Stimulated activated CD4-positive, alpha-beta T cell treated with anti-CD3 and anti-CD28 coated beads, Interleukin-4, amount 100 ng/mL, for 4 hours (primary cell): ENCODE measurements around the gene DDX39B.
"Not testable (repeated sequence)": the region's sequence is repeated elsewhere in the genome, so short reads cannot be mapped to it uniquely, and the experiment has no call there.

Source experiments
- DNase-seq, 2 experiments: peaks; one replicate each; pipeline ENCODE4 v3.0.0-alpha.2; 2020

The DDX39B gene

GRCh38 chr6:31541658-31542521 lies at the start of gene DDX39B:
Gene DDX39B (minus strand): TSS chr6:31542003. CDS start chr6:31540532, 1,471 bp downstream.
- DNase-seq: peak; percentile 88 to 94

DNA sequence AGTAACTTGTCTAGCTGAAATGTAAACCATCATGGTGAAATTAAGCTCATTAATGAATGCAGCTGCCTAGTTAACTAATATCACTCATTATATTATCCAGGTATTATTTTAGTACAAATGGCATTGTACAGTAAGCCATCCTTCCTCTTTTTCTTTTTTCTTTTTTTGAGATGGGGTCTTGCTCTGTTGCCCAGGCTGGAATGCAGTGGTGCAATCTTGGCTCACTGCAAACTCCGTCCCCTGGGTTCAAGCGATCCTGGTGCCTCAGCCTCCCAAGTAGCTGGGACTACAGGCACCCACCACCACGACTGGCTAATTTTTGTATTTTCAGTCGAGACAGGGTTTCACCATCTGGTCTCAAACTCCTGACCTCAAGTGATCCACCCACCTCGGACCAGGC lies 48.9 kb upstream of the DDX39B start:
- not testable (repeated sequence) for DNase-seq

GRCh38 chr6:31588871-31589650 lies 47.3 kb upstream of the DDX39B start:
- no peak for DNase-seq

DNA sequence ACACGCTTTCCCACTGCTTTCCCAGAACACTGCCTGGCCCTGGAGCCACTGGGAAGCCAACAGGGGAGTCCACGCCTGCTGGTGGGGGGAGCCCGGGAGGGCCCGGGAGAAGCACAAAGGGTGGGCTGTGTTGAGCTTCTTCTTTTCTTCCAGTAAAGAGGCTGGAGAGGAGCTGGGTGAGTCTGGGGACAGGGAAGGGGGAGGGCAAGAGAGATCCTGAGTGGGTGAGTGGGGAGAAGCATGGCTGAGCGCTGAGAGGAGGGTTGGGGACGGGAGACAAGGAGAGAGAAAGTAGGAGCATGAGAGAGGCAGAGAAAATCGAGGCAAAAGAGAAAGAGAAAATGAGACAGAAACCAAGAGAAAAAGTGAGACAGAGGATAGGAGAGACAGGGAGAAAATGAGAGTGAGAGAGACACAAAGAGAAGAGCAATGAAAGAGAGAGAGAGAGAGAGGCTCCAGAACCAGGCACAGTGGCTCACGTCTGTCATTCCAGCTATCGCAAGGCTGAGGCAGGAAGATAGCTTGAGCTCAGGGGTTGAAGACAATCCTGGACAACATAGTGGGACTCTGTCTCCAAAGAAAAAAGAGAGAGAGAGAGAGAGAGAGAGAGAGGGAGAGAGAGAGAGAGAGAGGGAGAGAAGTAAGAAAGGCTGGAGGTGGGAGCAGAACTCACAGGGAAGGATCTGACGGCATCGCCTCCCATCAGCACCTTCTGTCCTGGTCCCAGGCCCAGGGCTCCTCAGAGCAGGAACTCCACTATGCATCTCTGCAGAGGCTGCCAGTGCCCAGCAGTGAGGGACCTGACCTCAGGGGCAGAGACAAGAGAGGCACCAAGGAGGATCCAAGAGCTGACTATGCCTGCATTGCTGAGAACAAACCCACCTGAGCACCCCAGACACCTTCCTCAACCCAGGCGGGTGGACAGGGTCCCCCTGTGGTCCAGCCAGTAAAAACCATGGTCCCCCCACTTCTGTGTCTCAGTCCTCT lies 46.3 kb upstream of the DDX39B start:
- no peak for DNase-seq

DNA sequence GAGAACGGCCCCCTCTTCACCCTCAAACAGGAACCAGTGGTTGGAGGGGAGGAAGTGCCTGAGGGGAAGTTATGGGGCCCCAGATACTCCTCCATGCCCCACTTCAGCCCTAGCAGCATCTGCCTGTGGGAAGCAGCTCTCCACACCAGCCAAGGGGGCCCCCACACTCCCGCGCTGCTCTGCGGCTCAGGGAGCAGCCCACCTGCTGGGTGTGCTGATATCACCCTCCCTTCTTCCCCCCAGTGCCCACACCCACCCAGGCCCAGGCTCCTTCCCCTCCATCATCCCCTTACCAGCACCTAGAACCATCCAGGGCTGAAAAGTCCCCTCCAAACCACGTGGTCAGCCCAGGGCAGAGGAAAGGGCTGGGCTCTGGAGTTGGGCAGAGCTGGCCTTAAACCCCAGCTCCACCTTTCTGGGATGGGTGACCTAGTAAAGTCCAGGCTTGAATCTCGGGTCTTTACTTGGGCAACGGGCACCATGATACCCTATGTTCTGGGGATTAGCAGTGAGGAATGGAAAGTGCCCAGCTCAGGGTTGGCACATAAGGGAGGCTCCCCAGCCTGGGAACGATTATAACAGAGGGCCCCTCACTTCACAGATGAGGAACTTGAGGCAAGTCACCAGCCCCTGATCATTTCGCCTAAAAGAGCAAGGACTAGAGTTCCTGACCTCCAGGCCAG lies 44.9 kb upstream of the DDX39B start:
- no peak for DNase-seq

GRCh38 chr6:31586008-31586407 lies 44.2 kb upstream of the DDX39B start, which contains the start of gene LST1:
Gene LST1 (plus strand): TSS chr6:31586277. CDS start chr6:31587300, 1,023 bp downstream.
- no peak for DNase-seq

GRCh38 chr6:31585491-31585890 lies 43.7 kb upstream of the DDX39B start:
- peak in 1 of 2 experiments; percentile 40 for DNase-seq

GRCh38 chr6:31582230-31582643 lies 40.4 kb upstream of the DDX39B start, which contains the start of gene LTB:
Gene LTB (minus strand): TSS chr6:31582424. CDS start chr6:31582417, 7 bp downstream.
- peak; percentile 53 to 72 for DNase-seq

- DNase-seq: no peak
Measured at GRCh38 chr6:31581434-31582229, 39.8 kb upstream of the DDX39B start.

DNA sequence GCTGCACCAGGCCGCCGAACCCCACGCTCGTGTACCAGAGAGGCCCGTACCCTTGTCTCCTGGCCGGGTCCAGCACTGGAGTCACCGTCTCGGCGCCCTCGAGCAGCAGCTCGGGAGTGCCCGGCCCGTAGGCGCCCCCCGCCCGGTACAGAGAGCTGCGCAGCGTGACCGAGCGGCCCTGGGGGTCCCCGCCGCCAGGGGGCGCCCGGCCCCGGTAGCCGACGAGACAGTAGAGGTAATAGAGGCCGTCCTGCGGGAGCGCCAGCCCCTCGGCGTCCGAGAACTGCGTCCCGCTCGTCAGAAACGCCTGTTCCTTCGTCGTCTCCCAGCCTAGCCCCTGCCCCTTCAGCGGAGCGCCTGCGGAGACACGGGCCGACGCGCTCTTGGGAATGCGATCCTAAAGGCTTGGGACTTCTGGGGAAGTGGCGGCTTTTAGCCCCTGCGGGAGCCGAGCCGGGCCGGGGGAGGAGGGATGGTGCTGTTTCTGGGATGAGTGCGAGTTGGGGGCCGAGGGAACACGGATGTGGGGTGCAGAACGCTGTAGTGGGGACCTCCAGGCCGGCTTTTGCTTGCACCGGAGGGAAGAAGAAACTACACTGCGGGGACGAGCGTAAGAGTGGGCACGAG lies 39.1 kb upstream of the DDX39B start:
- peak; percentile 84 to 92 for DNase-seq

GRCh38 chr6:31580438-31580740 lies 38.6 kb upstream of the DDX39B start:
- DNase-seq: no peak

GRCh38 chr6:31579546-31580437 lies 38.0 kb upstream of the DDX39B start:
- DNase-seq: peak; percentile 42 to 47

DNA sequence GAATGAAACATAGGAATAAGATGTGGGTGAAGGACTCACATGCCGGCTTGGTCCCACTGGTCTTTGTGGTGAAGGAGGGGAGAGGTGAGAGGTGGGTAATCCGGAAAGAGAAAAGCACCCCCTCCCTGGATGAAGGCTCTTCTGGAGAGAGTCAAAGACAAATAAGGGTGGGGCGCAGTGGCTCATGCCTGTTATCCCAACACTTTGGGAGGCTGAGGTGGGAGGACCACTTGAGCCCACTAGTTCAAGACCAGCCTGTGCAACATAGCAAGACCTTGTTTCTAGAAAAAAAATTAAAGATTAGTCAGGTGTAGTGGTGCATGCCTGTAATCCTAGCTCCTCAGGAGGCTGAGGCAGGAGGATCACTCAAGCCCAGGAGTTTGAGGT lies 37.3 kb upstream of the DDX39B start:
- DNase-seq: peak; percentile 43

- DNase-seq: peak; percentile 41 to 55
Measured at GRCh38 chr6:31578184-31579118, 36.6 kb upstream of the DDX39B start.

GRCh38 chr6:31577579-31577966 lies 35.8 kb upstream of the DDX39B start:
- no peak for DNase-seq

GRCh38 chr6:31576897-31577578 lies 35.2 kb upstream of the DDX39B start:
- peak; percentile 42 to 54 for DNase-seq

DNA sequence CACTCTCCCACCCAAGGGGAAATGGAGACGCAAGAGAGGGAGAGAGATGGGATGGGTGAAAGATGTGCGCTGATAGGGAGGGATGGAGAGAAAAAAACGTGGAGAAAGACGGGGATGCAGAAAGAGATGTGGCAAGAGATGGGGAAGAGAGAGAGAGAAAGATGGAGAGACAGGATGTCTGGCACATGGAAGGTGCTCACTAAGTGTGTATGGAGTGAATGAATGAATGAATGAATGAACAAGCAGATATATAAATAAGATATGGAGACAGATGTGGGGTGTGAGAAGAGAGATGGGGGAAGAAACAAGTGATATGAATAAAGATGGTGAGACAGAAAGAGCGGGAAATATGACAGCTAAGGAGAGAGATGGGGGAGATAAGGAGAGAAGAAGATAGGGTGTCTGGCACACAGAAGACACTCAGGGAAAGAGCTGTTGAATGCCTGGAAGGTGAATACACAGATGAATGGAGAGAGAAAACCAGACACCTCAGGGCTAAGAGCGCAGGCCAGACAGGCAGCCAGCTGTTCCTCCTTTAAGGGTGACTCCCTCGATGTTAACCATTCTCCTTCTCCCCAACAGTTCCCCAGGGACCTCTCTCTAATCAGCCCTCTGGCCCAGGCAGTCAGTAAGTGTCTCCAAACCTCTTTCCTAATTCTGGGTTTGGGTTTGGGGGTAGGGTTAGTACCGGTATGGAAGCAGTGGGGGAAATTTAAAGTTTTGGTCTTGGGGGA lies 34.3 kb upstream of the DDX39B start:
- no peak for DNase-seq
